ENCODE data around the gene PRPF19.
"Not testable (repeated sequence)": the region's sequence is repeated elsewhere in the genome, so short reads cannot be mapped to it uniquely, and the experiment has no call there.

The PRPF19 gene

DNA sequence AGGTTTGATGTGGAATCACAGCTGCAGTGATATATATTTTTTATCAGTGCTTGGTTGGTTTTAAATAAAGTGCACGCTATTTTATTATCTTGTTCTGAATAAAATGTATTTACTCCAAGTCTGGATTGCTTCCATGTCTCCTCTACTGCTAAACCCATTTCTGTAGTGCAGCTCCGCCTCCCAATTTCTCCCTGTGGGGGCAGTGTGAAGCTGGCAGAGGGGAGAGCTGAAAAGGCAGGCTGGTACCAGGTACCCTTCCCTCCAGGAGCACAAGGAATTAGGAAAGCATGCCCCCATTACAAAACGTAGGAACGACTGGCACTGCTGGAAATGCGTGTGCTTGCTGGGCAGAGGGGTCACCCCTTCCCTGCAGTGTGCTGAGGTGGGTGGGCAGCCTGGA, 16.9 kb upstream of the PRPF19 start:
- no peak for DNase-seq (ENCODE audit: low read depth)

DNA sequence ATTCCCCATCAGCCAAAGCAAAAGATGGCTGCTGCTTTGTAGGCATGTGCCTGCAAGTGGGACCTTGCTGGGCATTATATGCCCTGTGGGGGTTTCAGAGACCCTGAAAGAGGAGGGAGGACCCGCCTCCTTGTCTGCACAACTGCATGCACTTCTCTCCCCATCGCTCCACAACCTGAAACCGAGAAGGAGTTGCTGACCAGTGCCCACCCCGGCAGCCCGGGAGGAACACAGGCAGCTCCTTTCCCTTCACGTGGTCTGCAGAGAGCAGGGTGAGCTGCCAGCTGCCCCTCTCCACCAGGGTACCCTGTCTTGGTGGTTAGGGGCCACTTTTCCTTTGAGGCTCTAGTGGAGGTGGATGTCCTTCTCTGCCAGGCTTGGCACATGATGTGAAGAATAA, 16.5 kb upstream of the PRPF19 start:
- DNase-seq (ENCODE audit: low read depth): no peak

GRCh38 chr11:60921777-60922335, 15.5 kb upstream of the PRPF19 start:
- DNase-seq (ENCODE audit: low read depth): no peak

DNA sequence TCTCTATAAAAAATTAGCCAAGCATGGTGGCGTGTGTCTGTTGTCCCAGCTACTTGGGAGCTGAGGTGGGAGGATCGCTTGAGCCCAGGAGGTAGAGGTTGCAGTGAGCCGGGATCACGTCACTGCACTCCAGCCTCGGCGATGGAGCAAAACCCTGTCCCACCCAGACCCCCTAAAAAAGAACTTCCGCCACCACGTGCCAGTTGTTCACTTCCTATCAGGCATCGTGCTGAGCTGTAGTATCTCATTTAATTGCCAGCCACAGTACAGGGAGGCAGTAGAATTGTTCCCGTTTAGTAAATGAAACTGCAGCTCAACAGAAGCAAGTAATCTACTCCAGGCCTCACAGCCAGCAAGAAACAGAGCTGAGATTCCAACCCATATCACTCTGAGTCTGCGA, 14.9 kb upstream of the PRPF19 start:
- no peak for DNase-seq (ENCODE audit: low read depth)

DNA sequence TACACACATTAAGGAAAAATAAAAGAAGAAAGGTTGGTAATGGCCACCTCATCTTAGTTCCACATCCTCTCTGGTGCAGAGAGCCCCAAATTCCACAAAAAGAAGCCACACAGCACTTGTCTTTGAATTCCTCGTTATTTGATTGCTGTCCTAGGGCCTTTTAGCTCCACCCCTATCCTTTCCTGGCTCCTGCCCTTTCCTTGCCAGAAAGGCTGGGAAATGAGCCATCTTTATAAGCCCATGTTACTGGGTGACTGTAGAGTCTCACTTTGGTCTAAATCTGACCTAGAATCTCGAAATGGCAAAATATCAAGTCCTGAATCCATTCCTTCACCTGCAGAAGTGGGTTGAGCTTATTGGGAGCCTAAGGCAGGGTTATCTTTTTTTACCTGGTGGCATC, 13.6 kb upstream of the PRPF19 start:
- DNase-seq (ENCODE audit: low read depth): no peak

- no peak for DNase-seq (ENCODE audit: low read depth)
Observed at GRCh38 chr11:60919320-60919719, 12.9 kb upstream of the PRPF19 start.

DNA sequence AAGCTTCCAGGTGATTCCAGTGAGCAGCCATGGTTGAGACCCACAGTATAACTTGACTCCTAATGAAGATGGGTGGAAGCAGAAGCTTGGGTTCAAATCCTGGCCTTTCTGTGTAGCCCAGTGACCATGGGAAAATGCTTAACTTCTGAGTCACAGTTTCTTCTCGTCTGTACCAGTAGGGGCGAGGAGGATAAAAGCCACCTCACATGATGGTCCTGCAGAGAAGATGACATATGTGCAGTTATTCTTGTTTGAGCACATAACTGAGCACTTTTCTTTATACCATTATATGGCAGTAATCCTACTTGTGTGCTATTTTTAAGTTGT, 12.5 kb upstream of the PRPF19 start:
- DNase-seq (ENCODE audit: low read depth): no peak

DNA sequence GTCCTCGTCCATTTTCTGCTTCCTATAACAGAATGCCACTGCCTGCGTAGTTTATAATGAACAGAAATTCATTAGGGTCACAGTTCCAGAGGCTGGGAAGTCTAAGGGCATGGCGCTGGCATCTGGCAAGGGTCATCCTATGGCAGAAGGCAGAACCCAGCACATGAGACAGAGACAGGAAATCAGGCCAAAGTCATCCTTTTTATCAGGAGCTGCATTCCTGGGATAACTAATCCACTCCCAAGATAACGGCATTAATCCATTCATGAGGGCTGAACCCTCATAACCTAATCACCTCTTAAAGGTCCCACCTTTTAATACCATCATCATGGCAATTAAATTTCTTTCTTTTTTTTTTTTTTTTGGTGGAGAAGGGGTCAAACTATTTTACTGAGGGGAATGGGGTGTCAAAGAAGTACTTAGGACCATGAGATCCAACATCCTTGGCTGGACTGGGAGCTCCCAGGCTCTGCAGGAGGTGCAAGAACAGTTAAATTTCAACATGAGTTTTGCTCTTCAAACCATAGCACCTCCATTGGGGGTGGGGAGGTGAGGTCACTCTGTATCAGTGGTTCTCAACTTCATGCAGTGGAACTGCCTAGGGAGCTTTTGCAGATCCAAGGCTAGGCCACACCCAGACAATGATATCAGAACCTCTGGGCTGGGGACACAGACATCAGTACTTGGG, 12.0 kb upstream of the PRPF19 start:
- DNase-seq (ENCODE audit: low read depth): no peak

DNA sequence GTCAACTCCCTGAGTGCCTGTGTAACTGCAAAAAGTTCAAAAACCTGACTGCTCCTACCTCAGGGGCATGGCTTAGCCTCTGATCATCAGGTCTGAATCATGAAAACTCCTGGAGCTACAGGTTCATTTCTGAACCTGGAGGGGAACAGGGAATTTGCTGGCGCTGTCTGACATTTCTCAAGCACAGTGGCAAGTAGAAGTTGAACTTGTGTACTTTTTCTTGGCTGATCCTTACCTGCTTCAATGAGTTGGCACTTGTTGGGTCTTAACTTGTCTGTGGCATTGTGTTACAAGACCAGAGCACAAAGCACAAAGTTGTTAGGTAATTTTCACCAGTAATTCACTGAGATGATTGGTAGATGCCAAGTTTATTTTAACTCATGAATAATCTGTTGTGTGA, 10.9 kb upstream of the PRPF19 start:
- no peak for DNase-seq (ENCODE audit: low read depth)

DNA sequence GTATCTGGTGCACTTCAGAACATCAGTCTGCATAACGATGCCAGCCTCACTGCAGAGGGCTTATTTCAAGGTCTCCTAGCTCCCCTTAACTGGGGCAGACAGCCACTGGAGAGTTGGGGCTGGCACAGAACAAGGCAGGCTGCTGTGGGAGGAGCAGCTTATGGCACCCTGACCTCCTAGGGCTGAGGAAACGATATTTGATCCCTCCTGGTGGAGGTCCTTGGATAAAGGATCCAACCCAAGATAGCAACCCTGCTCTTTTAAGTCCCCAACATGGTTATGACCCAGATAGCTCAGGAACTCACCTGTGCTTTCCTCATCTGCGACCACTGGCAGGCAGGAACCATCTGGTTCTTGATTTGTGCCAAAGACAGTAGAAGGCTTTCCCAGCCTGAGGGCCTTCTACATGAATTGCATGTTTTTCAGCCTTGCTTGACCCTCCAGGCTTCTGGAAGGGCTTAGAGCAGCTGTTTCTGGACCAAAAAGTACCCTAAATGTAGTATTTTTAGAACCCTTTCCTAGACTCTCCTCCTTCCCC, 10.4 kb upstream of the PRPF19 start:
- no peak for DNase-seq (ENCODE audit: low read depth)

DNA sequence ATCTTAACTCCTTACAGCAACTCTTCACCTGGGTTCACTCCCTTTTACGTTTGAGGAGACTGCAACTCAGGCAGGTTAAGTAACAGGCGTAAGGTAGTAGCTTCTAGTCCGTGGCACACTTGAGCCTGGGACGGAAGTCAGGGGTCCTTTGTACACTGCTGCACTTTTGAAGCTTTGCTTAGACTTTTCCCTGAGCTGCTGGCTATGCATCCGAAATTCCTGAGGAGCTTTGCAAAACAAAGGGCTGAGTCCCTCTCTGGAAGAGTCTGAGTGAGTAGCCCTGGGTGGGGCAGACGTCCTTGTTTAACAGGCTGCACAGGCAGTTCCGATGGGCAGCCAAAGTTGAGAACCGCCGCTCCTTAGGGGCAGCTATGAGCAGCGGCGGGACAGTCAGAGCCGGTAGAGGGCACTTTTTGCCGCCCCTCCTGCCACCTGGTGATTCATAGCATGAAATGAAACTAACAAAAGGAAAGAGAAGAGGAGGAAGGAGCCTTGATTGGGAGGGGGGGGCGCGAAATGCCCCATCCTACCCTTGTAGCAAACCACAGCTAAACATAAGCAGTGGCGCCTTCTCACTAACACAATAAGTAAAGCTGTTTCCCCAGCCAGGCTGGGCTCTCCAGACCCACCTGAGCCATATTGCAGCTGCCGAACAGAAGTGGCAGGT, 9.0 kb upstream of the PRPF19 start:
- peak; percentile 61 for DNase-seq (ENCODE audit: low read depth)

GRCh38 chr11:60914633-60915247, 8.4 kb upstream of the PRPF19 start:
- DNase-seq (ENCODE audit: low read depth): no peak

GRCh38 chr11:60913793-60914632, 7.6 kb upstream of the PRPF19 start, which contains the start of gene TMEM109:
TSS of gene TMEM109 (plus strand) at chr11:60914158. CDS start at chr11:60919694, 5,536 bp downstream.
- peak; percentile 74 for DNase-seq (ENCODE audit: low read depth)

DNA sequence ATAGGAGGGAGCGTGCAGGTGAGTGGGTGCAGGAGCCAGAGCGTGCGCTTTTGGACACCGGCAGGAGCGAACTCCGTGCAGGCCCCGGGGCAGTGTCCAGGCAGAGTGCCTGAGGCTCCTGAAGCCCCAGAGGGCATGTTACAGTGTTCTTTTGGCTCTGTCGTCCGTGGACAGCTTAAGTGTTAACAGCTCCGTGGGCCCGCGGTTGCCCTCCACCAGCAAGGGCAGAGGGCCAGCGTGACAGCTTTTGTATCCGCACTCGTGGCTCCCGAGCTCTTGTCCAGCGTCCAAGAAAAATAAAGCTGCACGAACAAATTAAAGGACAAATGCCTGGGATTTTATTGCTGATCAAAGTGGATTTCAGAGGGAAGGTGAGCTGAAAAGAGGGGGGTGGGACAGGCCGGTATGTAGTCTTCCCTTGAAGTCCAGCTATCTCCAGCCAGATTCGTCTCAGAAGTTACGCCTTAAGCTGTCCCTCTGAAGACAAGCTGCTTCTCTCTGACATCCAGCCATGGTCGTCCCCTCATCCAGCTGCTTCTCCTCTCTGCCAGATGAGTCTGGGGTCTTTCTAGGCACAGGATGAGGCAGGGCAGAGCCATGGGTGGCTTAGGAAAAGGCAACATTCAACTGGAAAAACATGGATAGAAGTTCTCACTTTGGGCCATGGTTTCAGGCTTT, 6.6 kb upstream of the PRPF19 start:
- DNase-seq (ENCODE audit: low read depth): no peak

DNA sequence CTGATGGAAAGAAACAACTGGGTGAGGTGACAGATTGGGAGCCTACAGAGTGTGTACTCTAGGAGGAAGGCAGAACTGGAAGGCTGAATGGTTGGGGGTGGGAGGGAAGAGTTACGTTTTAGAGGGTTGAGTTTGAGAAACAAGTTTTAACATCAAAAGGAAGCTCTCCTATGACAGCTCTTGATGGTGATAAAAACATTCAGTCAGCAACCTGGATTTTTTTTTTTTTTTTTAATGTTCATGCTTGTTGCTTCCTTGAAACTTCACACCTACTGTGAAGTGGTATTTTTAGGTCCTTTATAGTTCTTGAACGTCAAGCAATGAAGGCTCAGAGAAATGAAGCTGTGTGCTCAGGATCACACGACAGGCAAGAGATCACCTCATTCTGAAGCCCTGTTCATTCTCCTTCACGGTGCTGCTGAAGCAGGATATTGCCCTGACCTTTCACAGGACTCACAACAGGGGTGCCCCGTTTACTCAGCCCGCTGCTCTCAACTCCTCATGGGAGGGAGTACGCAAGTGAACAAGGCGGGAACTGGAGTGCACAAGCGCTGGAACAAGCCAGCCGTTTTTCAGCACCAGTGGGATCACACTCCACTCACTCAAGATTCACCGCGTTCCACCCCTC, 6.0 kb upstream of the PRPF19 start:
- no peak for DNase-seq (ENCODE audit: low read depth)

GRCh38 chr11:60910711-60911380, 4.5 kb upstream of the PRPF19 start:
- no peak for DNase-seq (ENCODE audit: low read depth)

- no peak for DNase-seq (ENCODE audit: low read depth)
Observed at GRCh38 chr11:60910281-60910687, 3.9 kb upstream of the PRPF19 start.

- DNase-seq (ENCODE audit: low read depth): not testable (repeated sequence)
Observed at GRCh38 chr11:60909680-60910280, 3.4 kb upstream of the PRPF19 start.

GRCh38 chr11:60908803-60909202, 2.4 kb upstream of the PRPF19 start:
- no peak for DNase-seq (ENCODE audit: low read depth)

GRCh38 chr11:60905551-60906113, 753 bp downstream of the PRPF19 start:
- DNase-seq (ENCODE audit: low read depth): no peak

Data from stimulated activated CD8-positive, alpha-beta memory T cell treated with anti-CD3 and anti-CD28 coated beads, Interleukin-12 subunit alpha, Interleukin-12 subunit beta, amount 100 ng/mL, for 4 hours (primary cell).